GM12875 (cell line): Measurements from ENCODE around the gene RFFL.

ENCODE experiments used
- H3K4me3 ChIP-seq: one replicate; pipeline ENCODE4 v1.5.1; 2011; ENCODE audit warnings: low read depth, low read length, control low read depth
- TF ChIP-seq, protein P1 (sequence below): IDR thresholded peaks from 2 replicates; pipeline ENCODE4 v1.5.1; 2011; ENCODE audit warnings: low read depth, mild to moderate bottlenecking, control low read depth, inconsistent platforms, low read length, moderate library complexity, borderline replicate concordance; ENCODE audit not compliant: insufficient read depth

RFFL gene

DNA sequence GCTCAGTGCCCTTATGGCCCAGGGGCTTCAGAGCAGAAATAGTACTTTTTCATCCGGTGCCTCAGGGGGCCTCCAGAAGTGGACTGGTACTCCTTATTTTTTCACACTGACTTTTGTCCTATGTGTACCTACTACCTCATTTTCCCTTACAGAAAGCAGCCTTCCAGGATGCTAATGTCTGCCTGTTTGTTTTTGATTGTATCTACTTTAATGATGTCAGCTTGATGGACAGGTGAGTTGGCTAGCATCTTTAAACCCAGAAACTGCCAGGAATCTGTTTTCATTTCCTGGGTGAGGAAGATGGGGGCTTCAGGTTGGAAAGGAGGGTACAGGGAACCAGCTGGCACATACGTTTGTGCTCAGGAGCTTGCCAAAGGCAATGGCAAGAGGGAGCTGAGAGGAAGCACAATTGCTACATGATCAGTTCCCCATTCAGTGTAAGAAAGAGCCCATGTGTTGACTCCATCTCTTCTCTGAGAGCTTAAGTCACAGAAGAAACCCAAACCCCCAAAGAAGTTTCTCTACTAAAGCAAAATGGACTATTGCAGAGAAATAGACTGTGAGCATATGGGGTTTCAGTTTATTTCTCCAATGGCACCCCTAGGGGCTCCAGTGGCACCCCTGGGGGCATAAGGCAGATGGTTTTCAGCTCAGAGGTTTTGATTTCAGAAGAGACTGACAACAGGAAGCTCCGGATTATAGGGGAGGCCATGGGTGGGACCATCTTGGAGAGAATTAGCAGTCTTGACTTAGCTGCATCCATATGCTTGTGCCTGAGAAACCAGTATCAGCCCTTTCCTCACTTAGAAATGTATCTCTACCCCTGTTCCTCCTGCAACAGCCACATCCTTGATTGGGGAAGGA, 66.9 kb downstream of the RFFL start:
- TF ChIP-seq, protein P1, sequence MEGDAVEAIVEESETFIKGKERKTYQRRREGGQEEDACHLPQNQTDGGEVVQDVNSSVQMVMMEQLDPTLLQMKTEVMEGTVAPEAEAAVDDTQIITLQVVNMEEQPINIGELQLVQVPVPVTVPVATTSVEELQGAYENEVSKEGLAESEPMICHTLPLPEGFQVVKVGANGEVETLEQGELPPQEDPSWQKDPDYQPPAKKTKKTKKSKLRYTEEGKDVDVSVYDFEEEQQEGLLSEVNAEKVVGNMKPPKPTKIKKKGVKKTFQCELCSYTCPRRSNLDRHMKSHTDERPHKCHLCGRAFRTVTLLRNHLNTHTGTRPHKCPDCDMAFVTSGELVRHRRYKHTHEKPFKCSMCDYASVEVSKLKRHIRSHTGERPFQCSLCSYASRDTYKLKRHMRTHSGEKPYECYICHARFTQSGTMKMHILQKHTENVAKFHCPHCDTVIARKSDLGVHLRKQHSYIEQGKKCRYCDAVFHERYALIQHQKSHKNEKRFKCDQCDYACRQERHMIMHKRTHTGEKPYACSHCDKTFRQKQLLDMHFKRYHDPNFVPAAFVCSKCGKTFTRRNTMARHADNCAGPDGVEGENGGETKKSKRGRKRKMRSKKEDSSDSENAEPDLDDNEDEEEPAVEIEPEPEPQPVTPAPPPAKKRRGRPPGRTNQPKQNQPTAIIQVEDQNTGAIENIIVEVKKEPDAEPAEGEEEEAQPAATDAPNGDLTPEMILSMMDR = no peak
- H3K4me3 ChIP-seq = no peak overlapping the region

DNA sequence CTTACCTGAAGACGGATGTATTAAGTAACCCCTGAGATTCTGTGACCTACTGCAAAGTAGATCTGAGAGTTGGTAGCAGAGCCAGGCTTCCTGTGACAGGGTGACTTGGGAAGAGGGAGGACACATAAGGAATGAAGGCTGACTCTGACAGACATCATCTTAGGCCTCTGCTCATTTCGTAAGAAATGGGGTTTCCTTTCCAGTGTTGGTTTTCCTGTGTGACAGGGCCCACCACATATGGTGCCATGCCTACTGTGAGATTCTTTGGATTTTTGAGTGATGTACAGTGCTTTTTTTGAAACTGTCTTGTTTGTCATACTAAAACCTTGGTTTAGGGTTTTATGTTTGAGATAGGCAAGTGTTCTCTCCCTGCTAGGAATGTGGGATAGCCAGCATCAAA, 70.5 kb downstream of the RFFL start:
- no peak overlapping the region for H3K4me3 ChIP-seq
- TF ChIP-seq, protein P1 = no peak

DNA sequence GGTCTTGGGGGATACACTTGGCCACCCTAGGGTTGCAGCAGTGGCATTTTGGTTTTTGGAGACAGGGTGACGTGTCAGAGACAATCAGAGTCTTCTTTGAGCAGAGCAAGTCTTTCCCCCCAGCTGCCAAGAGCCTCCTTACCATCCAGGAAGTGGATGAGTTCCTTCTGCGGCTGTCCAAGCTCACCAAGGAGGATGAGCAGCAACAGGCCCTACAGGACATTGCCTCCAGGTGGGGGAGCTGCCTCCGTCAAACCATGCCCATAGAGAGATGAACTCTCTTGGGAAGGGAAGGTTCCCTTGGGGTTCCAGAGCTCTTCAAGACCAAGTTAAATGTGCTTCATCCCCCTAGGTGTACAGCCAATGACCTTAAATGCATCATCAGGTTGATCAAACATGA, 71.9 kb downstream of the RFFL start:
- TF ChIP-seq, protein P1 = no peak

DNA sequence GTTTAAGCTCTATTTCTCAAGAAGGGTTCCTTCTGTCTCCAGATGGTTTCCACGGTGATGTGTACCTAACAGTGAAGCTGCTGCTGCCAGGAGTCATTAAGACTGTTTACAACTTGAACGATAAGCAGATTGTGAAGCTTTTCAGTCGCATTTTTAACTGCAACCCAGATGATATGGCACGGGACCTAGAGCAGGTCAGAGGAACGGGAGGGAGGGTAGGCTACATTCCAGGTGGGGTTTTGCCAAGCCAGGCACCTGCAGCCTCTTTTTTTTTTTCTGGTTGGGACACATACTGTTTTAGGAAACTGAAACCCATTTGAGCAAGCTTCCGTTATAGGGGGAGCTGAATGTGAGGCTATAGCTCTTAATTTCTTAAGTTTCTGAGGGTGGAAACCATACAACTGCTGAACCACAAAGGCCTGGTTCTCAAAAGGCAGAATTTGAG, 72.6 kb downstream of the RFFL start:
- TF ChIP-seq, protein P1 = no peak

More for the DNA sequence above, 71.9 kb downstream of the RFFL start:
- H3K4me3 ChIP-seq = no peak overlapping the region

DNA sequence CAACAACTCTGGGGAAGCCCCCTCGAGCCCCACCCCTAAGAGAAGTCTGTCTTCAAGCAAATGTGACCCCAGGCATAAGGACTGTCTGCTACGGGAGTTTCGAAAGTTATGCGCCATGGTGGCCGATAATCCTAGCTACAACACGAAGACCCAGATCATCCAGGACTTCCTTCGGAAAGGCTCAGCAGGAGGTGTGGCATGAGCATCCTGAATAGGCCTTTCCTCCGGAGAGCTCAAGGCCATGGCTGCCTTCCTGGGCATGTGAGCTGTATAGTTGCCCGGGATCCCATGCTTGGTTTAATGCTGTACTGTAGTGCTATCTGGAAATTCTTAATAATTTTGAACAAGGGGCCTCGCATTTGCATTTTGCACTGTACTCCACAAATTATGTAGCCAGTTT, 74.0 kb downstream of the RFFL start:
- H3K4me3 ChIP-seq = no peak overlapping the region
- TF ChIP-seq, protein P1 = no peak

More for the DNA sequence above, 72.6 kb downstream of the RFFL start:
- H3K4me3 ChIP-seq = no peak overlapping the region

DNA sequence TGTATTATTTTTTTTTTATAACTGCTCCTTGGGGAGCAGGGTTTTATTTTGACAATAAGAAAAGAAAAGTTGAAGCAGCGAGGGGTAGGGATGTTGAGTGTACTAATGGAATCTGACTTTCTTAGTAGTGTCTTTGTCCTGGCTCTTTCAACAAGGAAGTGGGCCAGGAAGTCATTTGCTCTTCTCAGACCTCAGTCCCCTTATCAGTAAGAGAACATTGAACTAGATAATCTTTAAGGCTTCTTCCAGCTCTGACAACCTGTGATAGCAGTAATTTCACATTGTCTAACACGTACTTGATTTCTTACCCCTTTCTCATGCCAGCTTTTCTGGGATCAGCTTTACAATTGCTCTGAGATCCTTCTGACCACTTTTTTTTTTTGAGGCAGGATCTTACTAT, 74.9 kb downstream of the RFFL start:
- TF ChIP-seq, protein P1 = no peak
- no peak overlapping the region for H3K4me3 ChIP-seq

DNA sequence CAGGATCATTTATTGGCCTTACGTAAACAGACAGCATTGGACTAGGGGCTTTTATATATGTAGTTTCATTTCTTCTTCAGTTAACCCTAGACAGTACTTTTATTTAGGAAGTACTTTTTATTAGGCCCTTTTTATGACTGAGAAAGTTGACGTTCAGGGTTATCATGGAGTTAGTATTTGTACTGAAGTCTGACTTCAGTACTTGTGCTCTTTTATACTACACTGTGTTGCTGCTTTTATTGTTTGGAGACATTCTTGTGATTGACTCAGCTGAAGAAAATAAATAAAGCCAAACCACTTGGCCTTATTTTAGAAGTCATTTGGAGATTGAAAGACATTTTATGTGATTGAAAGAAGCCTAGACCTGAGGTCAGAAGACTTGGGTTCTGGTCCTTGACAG, 76.3 kb downstream of the RFFL start:
- TF ChIP-seq, protein P1 = no peak
- H3K4me3 ChIP-seq = no peak overlapping the region
